IMR-90 (cell line): ENCODE results near the gene TP53I11. TPM values are rescaled to one million over a fixed set of nuclear protein-coding genes. Genes with fewer than 3 reads are reported as not detected.
A peak's percentile ranks its signal among the peaks of the same experiment; 100 is the strongest.

Source experiments
- ATAC-seq: fragments of 200-7000 bp; cut with Tn5 transposase; 2 replicates; pipeline ENCODE4 v1.9.1; 2020; ENCODE audit warnings: low read depth, mild to moderate bottlenecking, moderate library complexity
- BruUV-seq: library from RNA; stranded (reverse); fragments of 400-500 nt; replicated peaks from 2 replicates; lab custom pipeline; 2021; lab: Mats Ljungman, UMichigan
- CTCF ChIA-PET: fragments of 300-600 bp; formaldehyde crosslinking; extraction: SDS; loops from one replicate; lab custom pipeline; 2021; ENCODE audit warnings: antibody characterized with exemption; lab: Yijun Ruan, JAX
- POLR2A ChIA-PET: fragments of 300-600 bp; sonication (Branson Sonifier 250); formaldehyde crosslinking; loops from one replicate; lab custom pipeline; 2022; ENCODE audit warnings: antibody characterized with exemption; ENCODE audit not compliant: unreplicated experiment; lab: Charles Lee
- DNase-seq: peaks from one replicate; pipeline ENCODE4 v3.0.0; 2013
- H2AFZ ChIP-seq: replicated peaks from 2 replicates; pipeline ENCODE3; 2013; ENCODE audit warnings: low read length, mild to moderate bottlenecking; ENCODE audit not compliant: poor library complexity
- H2AK5ac ChIP-seq: 2 replicates; pipeline ENCODE4 v1.6.1; 2013; ENCODE audit warnings: low read depth, low read length, inconsistent platforms
- H2AK9ac ChIP-seq: replicated peaks from 2 replicates; pipeline ENCODE3; 2013; ENCODE audit warnings: mild to moderate bottlenecking, low read depth, low read length, moderate library complexity; ENCODE audit not compliant: poor library complexity
- H2BK120ac ChIP-seq: 2 replicates; pipeline ENCODE4 v1.6.1; 2013; ENCODE audit warnings: low read depth, low read length, inconsistent platforms
- H2BK15ac ChIP-seq: 3 replicates; pipeline ENCODE4 v1.6.1; 2013; ENCODE audit warnings: low read depth, low read length, inconsistent platforms
- H2BK20ac ChIP-seq: 2 replicates; pipeline ENCODE4 v1.6.1; 2013; ENCODE audit warnings: low read depth, mild to moderate bottlenecking, inconsistent platforms, low read length, moderate library complexity
- H2BK5ac ChIP-seq: 2 replicates; pipeline ENCODE4 v1.6.1; 2013; ENCODE audit warnings: mild to moderate bottlenecking, low read depth, low read length, inconsistent platforms; ENCODE audit not compliant: poor library complexity, severe bottlenecking
- H3K14ac ChIP-seq: replicated peaks from 2 replicates; pipeline ENCODE4 v1.6.1; 2013; ENCODE audit warnings: low read depth, low read length, inconsistent platforms
- H3K18ac ChIP-seq: 2 replicates; pipeline ENCODE4 v1.6.1; 2013; ENCODE audit warnings: low read depth, low read length, control low read depth
- H3K23ac ChIP-seq: 2 replicates; pipeline ENCODE4 v1.6.1; 2013; ENCODE audit warnings: low read depth, low read length, inconsistent platforms
- H3K27ac ChIP-seq: 2 replicates; pipeline ENCODE4 v1.5.1; 2013; ENCODE audit warnings: mild to moderate bottlenecking, control low read depth, low read length; ENCODE audit not compliant: insufficient read depth
- H3K27me3 ChIP-seq: 2 replicates; pipeline ENCODE4 v1.6.1; 2013; ENCODE audit warnings: low read length; ENCODE audit not compliant: control insufficient read depth, insufficient read depth
- H3K36me3 ChIP-seq: 2 replicates; pipeline ENCODE4 v1.6.1; 2013; ENCODE audit warnings: low read length, mixed read lengths; ENCODE audit not compliant: control insufficient read depth, insufficient read depth
- H3K4ac ChIP-seq: 2 replicates; pipeline ENCODE4 v1.6.1; 2013; ENCODE audit warnings: low read depth, low read length, inconsistent platforms
- H3K4me1 ChIP-seq: 2 replicates; pipeline ENCODE4 v1.6.1; 2013; ENCODE audit warnings: low read length, mixed read lengths; ENCODE audit not compliant: control insufficient read depth, insufficient read depth
- H3K4me2 ChIP-seq: 2 replicates; pipeline ENCODE4 v1.6.1; 2013; ENCODE audit warnings: low read depth, mild to moderate bottlenecking, control low read depth, low read length, moderate library complexity
- H3K4me3 ChIP-seq: 2 replicates; pipeline ENCODE4 v1.5.1; 2013; ENCODE audit warnings: low read depth, mild to moderate bottlenecking, control low read depth, low read length, moderate library complexity; ENCODE audit not compliant: insufficient read depth
- H3K56ac ChIP-seq: 2 replicates; pipeline ENCODE4 v1.6.1; 2013; ENCODE audit warnings: low read length, inconsistent platforms; ENCODE audit not compliant: insufficient read depth; ENCODE audit errors: extremely low read depth
- H3K79me1 ChIP-seq, 2 experiments: 2 replicates each; pipeline ENCODE4 v1.6.1; 2013; ENCODE audit warnings: low read length in 2 of 2, inconsistent platforms in 1 of 2, low read depth in 1 of 2
- H3K9ac ChIP-seq: 2 replicates; pipeline ENCODE4 v1.6.1; 2013; ENCODE audit warnings: low read depth, low read length, control low read depth
- H3K9me1 ChIP-seq: 2 replicates; pipeline ENCODE4 v1.6.1; 2013; ENCODE audit warnings: low read length, inconsistent platforms; ENCODE audit not compliant: insufficient read depth
- H3K9me3 ChIP-seq: 2 replicates; pipeline ENCODE4 v1.6.1; 2013; ENCODE audit warnings: low read length; ENCODE audit not compliant: control insufficient read depth, insufficient read depth
- H4K20me1 ChIP-seq: 2 replicates; pipeline ENCODE4 v1.6.1; 2013; ENCODE audit warnings: low read length, inconsistent platforms; ENCODE audit not compliant: insufficient read depth
- H4K5ac ChIP-seq: 2 replicates; pipeline ENCODE4 v1.6.1; 2013; ENCODE audit warnings: mild to moderate bottlenecking, low read depth, low read length, control low read depth
- H4K8ac ChIP-seq, 2 experiments: 2 replicates each; pipeline ENCODE4 v1.6.1; 2013; ENCODE audit warnings: low read depth in 2 of 2, low read length in 2 of 2, control low read depth in 1 of 2, inconsistent platforms in 1 of 2
- H4K91ac ChIP-seq: 2 replicates; pipeline ENCODE4 v1.6.1; 2013; ENCODE audit warnings: low read depth, low read length, inconsistent platforms; ENCODE audit not compliant: insufficient read depth
- BHLHE40 ChIP-seq: fragments of 150-350 bp; IDR thresholded peaks from 2 replicates; pipeline ENCODE4 v1.6.1; 2016; ENCODE audit warnings: mild to moderate bottlenecking, low read depth, low read length
- CEBPB ChIP-seq: IDR thresholded peaks from 2 replicates; pipeline ENCODE4 v1.6.1; 2012; ENCODE audit warnings: low read depth, low read length, improper control_type of control experiment
- CHD1 ChIP-seq: IDR thresholded peaks from 2 replicates; pipeline ENCODE4 v1.6.1; 2012; ENCODE audit warnings: low read depth, low read length, improper control_type of control experiment
- CTCF ChIP-seq: conservative IDR thresholded peaks from 2 replicates; pipeline ENCODE4 v1.5.1; 2012; ENCODE audit warnings: mild to moderate bottlenecking, low read depth, low read length, improper control_type of control experiment
- ELK1 ChIP-seq: fragments of 150-350 bp; IDR thresholded peaks from 2 replicates; pipeline ENCODE4 v1.6.1; 2016; ENCODE audit warnings: low read depth, mild to moderate bottlenecking, low read length, moderate library complexity, borderline replicate concordance
- FOS ChIP-seq: fragments of 150-350 bp; IDR thresholded peaks from 2 replicates; pipeline ENCODE4 v1.6.1; 2016; ENCODE audit warnings: low read depth, low read length
- MAFK ChIP-seq: IDR thresholded peaks from 2 replicates; pipeline ENCODE4 v1.6.1; 2012; ENCODE audit warnings: low read depth, low read length, improper control_type of control experiment
- MAZ ChIP-seq: IDR thresholded peaks from 2 replicates; pipeline ENCODE4 v1.6.1; 2012; ENCODE audit warnings: low read depth, mild to moderate bottlenecking, low read length, improper control_type of control experiment, moderate library complexity, borderline replicate concordance
- MXI1 ChIP-seq: IDR thresholded peaks from 2 replicates; pipeline ENCODE4 v1.6.1; 2012; ENCODE audit warnings: low read depth, mild to moderate bottlenecking, low read length, moderate library complexity, borderline replicate concordance
- NFE2L2 ChIP-seq: fragments of 150-350 bp; IDR thresholded peaks from 2 replicates; pipeline ENCODE4 v1.6.1; 2016; ENCODE audit warnings: low read depth, mild to moderate bottlenecking, low read length
- POLR2A ChIP-seq: IDR thresholded peaks from 2 replicates; pipeline ENCODE4 v1.6.1; 2012; ENCODE audit warnings: mild to moderate bottlenecking, low read depth, low read length
- RAD21 ChIP-seq: IDR thresholded peaks from 2 replicates; pipeline ENCODE4 v1.6.1; 2012; ENCODE audit warnings: low read length, improper control_type of control experiment
- RCOR1 ChIP-seq: IDR thresholded peaks from 2 replicates; pipeline ENCODE4 v1.6.1; 2012; ENCODE audit warnings: mild to moderate bottlenecking, low read length, improper control_type of control experiment; ENCODE audit not compliant: insufficient replicate concordance
- RFX5 ChIP-seq: IDR thresholded peaks from 2 replicates; pipeline ENCODE4 v1.8.0; 2012; ENCODE audit warnings: low read depth, mild to moderate bottlenecking, low read length, moderate library complexity
- SMC3 ChIP-seq: fragments of 150-350 bp; IDR thresholded peaks from 2 replicates; pipeline ENCODE4 v1.6.1; 2016; ENCODE audit warnings: low read depth, mild to moderate bottlenecking, antibody characterized with exemption, low read length, moderate library complexity
- WGBS, 2 experiments: methylation state at CpG; one replicate each; pipeline versions ENCODE4 v1.1.5 to v1.1.7; 2013; ENCODE audit warnings: missing lambda C conversion rate in 2 of 2; ENCODE audit not compliant: insufficient read length in 1 of 2; ENCODE audit errors: extremely low coverage in 2 of 2; 5-methylcytosine and 5-hydroxymethylcytosine counted together
- dilution Hi-C: fragments of 300-500 bp; cut with HindIII; formaldehyde crosslinking; loops from one replicate; pipeline ENCODE4 v1.14.3; 2018; ENCODE audit warnings: low sequenced_read_pairs; ENCODE audit not compliant: unreplicated experiment
- in situ Hi-C: fragments of 300-500 bp; cut with MboI; formaldehyde crosslinking; loops from 3 replicates; pipeline ENCODE4 v1.14.3; 2019; ENCODE audit warnings: low sequenced_read_pairs, inconsistent platforms, mixed read lengths
- intact Hi-C: fragments of 100-400 bp; cut with micrococcal nuclease; formaldehyde crosslinking; loops from 2 replicates; pipeline ENCODE4 v1.10.0; 2022
- polyA plus RNA-seq, 3 experiments: library from polyadenylated mRNA; depleted of rRNA; stranded (reverse); fragments of >200 nt; gene quantifications; 2 replicates each; pipeline ENCODE4 v1.2.3, GENCODE V29; 2012; ENCODE audit warnings: low replicate concordance in 1 of 3
- total RNA-seq: library from RNA; depleted of rRNA; stranded (reverse); fragments of >200 nt; gene quantifications from 2 replicates; pipeline ENCODE4 v1.2.3, GENCODE V29; 2012

Gene TP53I11
- total and polyA plus RNA-seq, 2 of the 4 experiments (the other 2 are of a cell fraction), result 3.9 to 22.0 TPM

- ATAC-seq (no peak), DNase-seq (no peak)
- Histone ChIP-seq H2BK120ac (no peak overlapping the region), H3K36me3 (no peaks in the 10 kb centered on the region), H3K27me3 (peaks cover 24% of the 10 kb centered on the region), H3K9me3 (no peaks in the 10 kb centered on the region), H4K5ac (no peak overlapping the region), H2AK9ac (peak overlapping the region; percentile 55), H4K8ac (no peak overlapping the region), H4K20me1 (no peaks in the 10 kb centered on the region), H2BK20ac (no peak overlapping the region), H3K9me1 (no peaks in the 10 kb centered on the region), H4K91ac (no peak overlapping the region), H3K18ac (no peak overlapping the region), H3K4me1 (no peaks in the 10 kb centered on the region; the same call in 1 of the 2 replicates), H3K4me3 (no peak overlapping the region), H2AK5ac (no peak overlapping the region), H3K4ac (no peak overlapping the region), H3K14ac (no peak overlapping the region), H2BK5ac (no peak overlapping the region), H3K56ac (no peak overlapping the region), H3K79me1 (no peaks in the 10 kb centered on the region), H2BK15ac (no peak overlapping the region), H3K23ac (no peak overlapping the region), H3K27ac (no peak overlapping the region), H3K9ac (no peak overlapping the region), H2AFZ (no peak overlapping the region), H3K4me2 (no peak overlapping the region)
- CTCF ChIA-PET, result interaction anchor here (0.6 kb wide), 1 partner anchor 182 kb away, joined by 5 read pairs; no protein-coding TSS in a partner anchor
- intact Hi-C loops (no loop called here), dilution Hi-C loops (no loop called here), in situ Hi-C loops (loop anchor here (25.0 kb wide), 1 partner anchor 805 kb away; no protein-coding TSS in a partner anchor)
- POLR2A ChIA-PET, result no interaction called here
- no TSS peak for BruUV-seq
- TF ChIP-seq FOS, result no peak
- TF ChIP-seq POLR2A, result no peak
- no peak for TF ChIP-seq ELK1
- TF ChIP-seq MAZ, result no peak
- TF ChIP-seq MAFK, result no peak
- no peak for TF ChIP-seq CHD1
- no peak for TF ChIP-seq NFE2L2
- no peak for TF ChIP-seq RFX5
- no peak for TF ChIP-seq SMC3
- no peak for TF ChIP-seq CEBPB
- no peak for TF ChIP-seq RCOR1
- TF ChIP-seq MXI1, result no peak
- no peak for TF ChIP-seq CTCF
- TF ChIP-seq RAD21, result no peak
- TF ChIP-seq BHLHE40, result no peak
- WGBS, 2 experiments, result 93% methylated on average over 5 of the region's 10 CpGs; no CpG with 5 or more reads in 1 of the 2 experiments
Observed at GRCh38 chr11:44916801-44917385, 33.8 kb downstream of the TP53I11 start.
